H9 (cell line): ENCODE data around the gene CABP7. TPM values are rescaled to one million over a fixed set of nuclear protein-coding genes. Genes with fewer than 3 reads are reported as not detected.

ENCODE experiments used
- DNase-seq: peaks from one replicate; pipeline ENCODE4 v3.0.0-alpha.2; 2017
- H2AFZ ChIP-seq: one replicate; pipeline ENCODE4 v1.6.1; 2013; ENCODE audit warnings: mild to moderate bottlenecking, low read length, control low read depth, moderate library complexity
- H2AK5ac ChIP-seq: 2 replicates; pipeline ENCODE4 v1.6.1; 2013; ENCODE audit warnings: low read length, control low read depth, mixed read lengths; ENCODE audit not compliant: insufficient read length
- H2BK120ac ChIP-seq: one replicate; pipeline ENCODE4 v1.6.1; 2013; ENCODE audit warnings: low read depth, mild to moderate bottlenecking, low read length, control low read depth, inconsistent platforms; ENCODE audit not compliant: poor library complexity, severe bottlenecking
- H2BK12ac ChIP-seq: 2 replicates; pipeline ENCODE4 v1.6.1; 2013; ENCODE audit warnings: low read length, control low read depth, mixed read lengths, low read depth; ENCODE audit not compliant: insufficient read length
- H2BK15ac ChIP-seq: 2 replicates; pipeline ENCODE4 v1.6.1; 2013; ENCODE audit warnings: low read depth, low read length, control low read depth
- H2BK20ac ChIP-seq: one replicate; pipeline ENCODE4 v1.6.1; 2013; ENCODE audit warnings: low read depth, mild to moderate bottlenecking, low read length, control low read depth, inconsistent platforms; ENCODE audit not compliant: poor library complexity, severe bottlenecking
- H2BK5ac ChIP-seq: 2 replicates; pipeline ENCODE4 v1.6.1; 2013; ENCODE audit warnings: low read length, control low read depth, mixed read lengths; ENCODE audit not compliant: insufficient read length
- H3K14ac ChIP-seq: 2 replicates; pipeline ENCODE4 v1.6.1; 2013; ENCODE audit warnings: low read length, control low read depth; ENCODE audit not compliant: insufficient read depth
- H3K18ac ChIP-seq: 2 replicates; pipeline ENCODE4 v1.6.1; 2013; ENCODE audit warnings: low read depth, mild to moderate bottlenecking, mixed read lengths, low read length, control low read depth; ENCODE audit not compliant: insufficient read length
- H3K23ac ChIP-seq: 2 replicates; pipeline ENCODE4 v1.6.1; 2013; ENCODE audit warnings: low read length, control low read depth, mixed read lengths, low read depth; ENCODE audit not compliant: insufficient read length
- H3K23me2 ChIP-seq: 2 replicates; pipeline ENCODE4 v1.6.1; 2013; ENCODE audit warnings: low read depth, mild to moderate bottlenecking, mixed read lengths, low read length, control low read depth; ENCODE audit not compliant: insufficient read length, poor library complexity, severe bottlenecking
- H3K27ac ChIP-seq: 2 replicates; pipeline ENCODE4 v1.5.1; 2013; ENCODE audit warnings: low read length, control low read depth, mixed read lengths, low read depth; ENCODE audit not compliant: insufficient read length
- H3K27me3 ChIP-seq: 2 replicates; pipeline ENCODE4 v1.6.1; 2013; ENCODE audit warnings: low read length, control low read depth, inconsistent platforms; ENCODE audit not compliant: insufficient read depth
- H3K4ac ChIP-seq: 2 replicates; pipeline ENCODE4 v1.6.1; 2013; ENCODE audit warnings: low read depth, mild to moderate bottlenecking, control low read depth, inconsistent platforms, low read length, moderate library complexity
- H3K4me1 ChIP-seq: 2 replicates; pipeline ENCODE4 v1.6.1; 2013; ENCODE audit warnings: low read length, control low read depth, inconsistent platforms; ENCODE audit not compliant: insufficient read depth
- H3K4me2 ChIP-seq: 2 replicates; pipeline ENCODE4 v1.6.1; 2013; ENCODE audit warnings: low read length, control low read depth, mixed read lengths; ENCODE audit not compliant: insufficient read length, insufficient read depth
- H3K56ac ChIP-seq: 2 replicates; pipeline ENCODE4 v1.6.1; 2013; ENCODE audit warnings: low read depth, mild to moderate bottlenecking, mixed read lengths, low read length, control low read depth; ENCODE audit not compliant: insufficient read length
- H3K79me1 ChIP-seq: 2 replicates; pipeline ENCODE4 v1.6.1; 2013; ENCODE audit warnings: low read depth, mild to moderate bottlenecking, moderate library complexity, low read length, control low read depth, inconsistent platforms; ENCODE audit not compliant: insufficient read depth, poor library complexity, severe bottlenecking
- H3K79me2 ChIP-seq: 2 replicates; pipeline ENCODE4 v1.6.1; 2013; ENCODE audit warnings: low read length, control low read depth, inconsistent platforms; ENCODE audit not compliant: insufficient read depth
- H3K9ac ChIP-seq: 2 replicates; pipeline ENCODE4 v1.6.1; 2013; ENCODE audit warnings: low read length, control low read depth, mixed read lengths; ENCODE audit not compliant: insufficient read length; ENCODE audit errors: extremely low read depth
- H3K9me3 ChIP-seq: one replicate; pipeline ENCODE4 v1.6.1; 2013; ENCODE audit warnings: low read depth, low read length, inconsistent platforms; ENCODE audit not compliant: control insufficient read depth
- H3T11ph ChIP-seq: one replicate; pipeline ENCODE4 v1.6.1; 2013; ENCODE audit warnings: mild to moderate bottlenecking, low read length, control low read depth, inconsistent platforms
- H4K20me1 ChIP-seq: one replicate; pipeline ENCODE4 v1.6.1; 2013; ENCODE audit not compliant: control insufficient read depth, insufficient read length, insufficient read depth
- H4K5ac ChIP-seq: 2 replicates; pipeline ENCODE4 v1.6.1; 2013; ENCODE audit warnings: low read depth, mild to moderate bottlenecking, mixed read lengths, low read length, control low read depth; ENCODE audit not compliant: insufficient read length
- H4K8ac ChIP-seq: replicated peaks from 2 replicates; pipeline ENCODE4 v1.6.1; 2013; ENCODE audit warnings: low read length, control low read depth, mixed read lengths, low read depth; ENCODE audit not compliant: insufficient read length
- H4K91ac ChIP-seq: 2 replicates; pipeline ENCODE4 v1.6.1; 2013; ENCODE audit warnings: low read depth, mild to moderate bottlenecking, moderate library complexity, mixed read lengths, low read length, control low read depth; ENCODE audit not compliant: insufficient read length
- H3K27ac Mint-ChIP-seq, 3 experiments: 2 replicates in 2 of 3; 3 replicates in 1 of 3; pipeline ENCODE4 v1.8.0; 2020 to 2021; ENCODE audit warnings: mixed read lengths in 3 of 3, mild to moderate bottlenecking in 1 of 3, moderate library complexity in 1 of 3
- H3K27me3 Mint-ChIP-seq: 2 replicates; pipeline ENCODE4 v1.8.0; 2021; ENCODE audit warnings: low read depth, mild to moderate bottlenecking, moderate library complexity, mixed read lengths
- H3K36me3 Mint-ChIP-seq, 3 experiments: 2 replicates in 2 of 3; 3 replicates in 1 of 3; pipeline ENCODE4 v1.8.0; 2020 to 2021; ENCODE audit warnings: low read depth in 3 of 3, mixed read lengths in 3 of 3; ENCODE audit not compliant: insufficient read depth in 1 of 3
- H3K4me1 Mint-ChIP-seq, 2 experiments: 2 replicates each; pipeline ENCODE4 v1.8.0; 2020; ENCODE audit warnings: mixed read lengths in 2 of 2
- H3K4me3 Mint-ChIP-seq, 2 experiments: 2 replicates in 1 of 2; 3 replicates in 1 of 2; pipeline ENCODE4 v1.8.0; 2020 to 2021; ENCODE audit warnings: mild to moderate bottlenecking in 2 of 2, mixed read lengths in 2 of 2, moderate library complexity in 1 of 2
- H3K9me3 Mint-ChIP-seq, 2 experiments: 2 replicates in 1 of 2; 3 replicates in 1 of 2; pipeline ENCODE4 v1.8.0; 2020; ENCODE audit warnings: mild to moderate bottlenecking in 2 of 2, mixed read lengths in 2 of 2, moderate library complexity in 1 of 2
- CTCF ChIP-seq: fragments of 200-600 bp; sonication (generic); conservative IDR thresholded peaks from 3 replicates; pipeline ENCODE4 v1.8.0; 2021; ENCODE audit warnings: antibody characterized with exemption, mild to moderate bottlenecking
- WGBS: extraction: QIAGEN DNeasy Blood & Tissue Kit; methylation state at CpG from one replicate; pipeline ENCODE4 v1.1.7; 2013; ENCODE audit warnings: missing lambda C conversion rate, low lambda C conversion rate, mixed read lengths; ENCODE audit not compliant: insufficient read length; ENCODE audit errors: extremely low coverage; 5-methylcytosine and 5-hydroxymethylcytosine counted together
- total RNA-seq: library from RNA; stranded (reverse); gene quantifications from 2 replicates; pipeline ENCODE4 v1.2.1, GENCODE V29; 2021

Gene CABP7
- total RNA-seq, 1 experiment from 2014 or later = 0.83 TPM

- H3K4me3 Mint-ChIP-seq = no peak overlapping the region
Measured at GRCh38 chr22:29762263-29762662, 42.5 kb downstream of the CABP7 start.

More at GRCh38 chr22:29762263-29762662, 42.5 kb downstream of the CABP7 start:
- Histone ChIP-seq H2BK12ac (no peak overlapping the region), H2BK120ac (no peak overlapping the region), H3T11ph (no peak overlapping the region), H3K23ac (no peak overlapping the region), H3K18ac (no peak overlapping the region), H4K20me1 (no peaks in the 10 kb centered on the region), H4K91ac (no peak overlapping the region), H4K8ac (no peak overlapping the region), H2AFZ (no peak overlapping the region), H2AK5ac (no peak overlapping the region), H3K9ac (no peak overlapping the region), H3K23me2 (peaks cover 5% of the 10 kb centered on the region), H3K27me3 (no peaks in the 10 kb centered on the region), H3K4ac (no peak overlapping the region), H4K5ac (no peak overlapping the region), H3K79me2 (no peaks in the 10 kb centered on the region), H2BK15ac (no peak overlapping the region), H2BK20ac (no peak overlapping the region), H3K4me1 (0 out of 2 replicates have a peak, but pooled peaks cover 2% of the 10 kb centered on the region), H3K79me1 (no peaks in the 10 kb centered on the region), H3K27ac (no peak overlapping the region), H3K9me3 (no peaks in the 10 kb centered on the region), H3K14ac (no peak overlapping the region), H3K4me2 (no peak overlapping the region), H2BK5ac (no peak overlapping the region), H3K56ac (no peak overlapping the region)
- WGBS = no CpG with 5 or more reads among the region's 15 CpGs
- peaks cover 0 to under 1% (median 0%) of the 10 kb centered on the region in 3 experiments; a peak in 2 of 7 replicates for H3K36me3 Mint-ChIP-seq
- no peak for TF ChIP-seq CTCF
- H3K27ac Mint-ChIP-seq = no peak overlapping the region
- DNase-seq = no peak
- H3K9me3 Mint-ChIP-seq = no peaks in the 10 kb centered on the region
- no peaks in the 10 kb centered on the region for H3K27me3 Mint-ChIP-seq
- peaks cover 11 to 12% of the 10 kb centered on the region in 2 experiments for H3K4me1 Mint-ChIP-seq
